ENCODE data around the gene TEDDM1.

- TF ChIP-seq POLR2A (IDR thresholded peaks at IDR 0.05) (no peak), CTCF (IDR thresholded peaks at IDR 0.05) (no peak)
Measured at GRCh38 chr1:182446033-182446669, 45.7 kb upstream of the TEDDM1 start.
